GM18867 (cell line): Measurements from ENCODE around the gene TAF3.
"Not testable (repeated sequence)": the region's sequence is repeated elsewhere in the genome, so short reads cannot be mapped to it uniquely, and the experiment has no call there.

Experiments used
- ATAC-seq: cut with Tn5 transposase; IDR thresholded peaks from one replicate; pipeline ENCODE4 v1.9.1; 2021; ENCODE audit warnings: mild to moderate bottlenecking, moderate library complexity; ENCODE audit not compliant: unreplicated experiment

TAF3 gene, protein sequence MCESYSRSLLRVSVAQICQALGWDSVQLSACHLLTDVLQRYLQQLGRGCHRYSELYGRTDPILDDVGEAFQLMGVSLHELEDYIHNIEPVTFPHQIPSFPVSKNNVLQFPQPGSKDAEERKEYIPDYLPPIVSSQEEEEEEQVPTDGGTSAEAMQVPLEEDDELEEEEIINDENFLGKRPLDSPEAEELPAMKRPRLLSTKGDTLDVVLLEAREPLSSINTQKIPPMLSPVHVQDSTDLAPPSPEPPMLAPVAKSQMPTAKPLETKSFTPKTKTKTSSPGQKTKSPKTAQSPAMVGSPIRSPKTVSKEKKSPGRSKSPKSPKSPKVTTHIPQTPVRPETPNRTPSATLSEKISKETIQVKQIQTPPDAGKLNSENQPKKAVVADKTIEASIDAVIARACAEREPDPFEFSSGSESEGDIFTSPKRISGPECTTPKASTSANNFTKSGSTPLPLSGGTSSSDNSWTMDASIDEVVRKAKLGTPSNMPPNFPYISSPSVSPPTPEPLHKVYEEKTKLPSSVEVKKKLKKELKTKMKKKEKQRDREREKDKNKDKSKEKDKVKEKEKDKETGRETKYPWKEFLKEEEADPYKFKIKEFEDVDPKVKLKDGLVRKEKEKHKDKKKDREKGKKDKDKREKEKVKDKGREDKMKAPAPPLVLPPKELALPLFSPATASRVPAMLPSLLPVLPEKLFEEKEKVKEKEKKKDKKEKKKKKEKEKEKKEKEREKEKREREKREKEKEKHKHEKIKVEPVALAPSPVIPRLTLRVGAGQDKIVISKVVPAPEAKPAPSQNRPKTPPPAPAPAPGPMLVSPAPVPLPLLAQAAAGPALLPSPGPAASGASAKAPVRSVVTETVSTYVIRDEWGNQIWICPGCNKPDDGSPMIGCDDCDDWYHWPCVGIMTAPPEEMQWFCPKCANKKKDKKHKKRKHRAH

GRCh38 chr10:7818295-7819120, at the start of gene TAF3:
Gene TAF3, plus strand, starts transcription at chr10:7818505. Its CDS starts 205 bp downstream, at chr10:7818710.
- peak; percentile 86 for ATAC-seq

DNA sequence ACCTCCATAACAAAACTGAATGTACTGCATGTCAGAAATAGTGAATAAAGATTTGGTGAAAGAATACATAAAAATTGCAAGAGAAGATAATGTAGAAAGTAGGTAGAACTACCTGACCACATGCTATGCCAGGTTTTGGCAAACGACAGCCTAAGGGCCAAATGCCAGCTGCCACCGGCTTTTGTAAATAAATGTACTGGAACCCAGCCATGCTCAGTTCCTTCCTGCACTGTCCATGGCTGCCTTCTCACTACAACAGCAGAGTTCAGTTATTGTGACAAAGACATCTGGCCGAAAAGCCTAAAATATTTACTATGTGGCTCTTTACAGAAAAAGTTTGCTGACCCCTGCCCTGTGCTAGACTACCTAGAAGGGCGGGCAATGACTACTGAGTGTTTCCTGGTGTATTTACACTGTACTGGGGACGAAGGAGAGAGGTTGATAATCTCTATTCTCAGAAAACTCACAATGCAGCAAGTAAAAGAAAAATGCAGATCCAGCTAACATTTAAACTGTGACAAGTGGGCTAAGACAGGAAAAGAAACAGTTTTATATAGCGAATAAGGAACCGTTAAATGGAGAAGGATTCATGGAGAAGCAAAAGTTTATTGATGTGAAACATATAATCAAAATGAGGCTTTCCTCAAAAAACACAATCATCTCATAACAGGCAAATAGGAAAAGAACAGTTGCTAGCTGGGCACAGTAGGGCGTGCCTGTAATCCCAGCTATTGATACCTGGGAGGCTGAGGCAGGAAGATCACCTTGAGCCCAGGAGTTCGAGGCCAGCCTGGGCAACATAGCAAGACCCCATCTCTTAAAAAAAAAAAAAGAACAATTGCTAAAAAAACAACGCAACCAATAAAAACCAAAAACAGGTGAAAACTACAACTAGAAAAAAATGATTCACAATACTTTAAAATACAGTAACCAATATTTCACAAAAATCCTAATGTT, 44.2 kb upstream of the TAF3 start:
- no peak for ATAC-seq

- ATAC-seq = no peak
These were observed 41.5 kb upstream of the TAF3 start for GRCh38 chr10:7776777-7777176.

- not testable (repeated sequence) for ATAC-seq
These were observed 36.1 kb upstream of the TAF3 start for GRCh38 chr10:7782194-7782593.

DNA sequence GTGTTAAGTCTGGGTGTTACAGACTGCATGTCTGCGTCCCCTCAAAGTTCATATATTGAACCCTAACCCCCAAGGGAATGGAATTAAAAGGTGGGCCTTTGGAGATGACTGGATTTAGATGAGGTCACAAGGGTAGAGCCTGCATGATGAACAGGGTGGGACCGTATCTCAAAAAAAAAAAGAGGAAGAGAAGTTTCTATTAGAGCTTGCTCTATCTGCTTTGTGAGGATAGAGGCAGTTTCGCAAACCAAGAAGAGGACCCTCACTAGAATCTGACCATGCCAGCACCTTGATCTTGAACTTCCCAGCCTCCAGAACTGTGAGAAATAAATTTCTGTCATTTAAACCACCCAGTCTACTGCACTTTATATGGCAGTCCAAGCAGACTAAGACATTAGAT, 31.9 kb upstream of the TAF3 start:
- ATAC-seq = no peak

- ATAC-seq = peak; percentile 6
These were observed 31.0 kb upstream of the TAF3 start for GRCh38 chr10:7787150-7787856.

DNA sequence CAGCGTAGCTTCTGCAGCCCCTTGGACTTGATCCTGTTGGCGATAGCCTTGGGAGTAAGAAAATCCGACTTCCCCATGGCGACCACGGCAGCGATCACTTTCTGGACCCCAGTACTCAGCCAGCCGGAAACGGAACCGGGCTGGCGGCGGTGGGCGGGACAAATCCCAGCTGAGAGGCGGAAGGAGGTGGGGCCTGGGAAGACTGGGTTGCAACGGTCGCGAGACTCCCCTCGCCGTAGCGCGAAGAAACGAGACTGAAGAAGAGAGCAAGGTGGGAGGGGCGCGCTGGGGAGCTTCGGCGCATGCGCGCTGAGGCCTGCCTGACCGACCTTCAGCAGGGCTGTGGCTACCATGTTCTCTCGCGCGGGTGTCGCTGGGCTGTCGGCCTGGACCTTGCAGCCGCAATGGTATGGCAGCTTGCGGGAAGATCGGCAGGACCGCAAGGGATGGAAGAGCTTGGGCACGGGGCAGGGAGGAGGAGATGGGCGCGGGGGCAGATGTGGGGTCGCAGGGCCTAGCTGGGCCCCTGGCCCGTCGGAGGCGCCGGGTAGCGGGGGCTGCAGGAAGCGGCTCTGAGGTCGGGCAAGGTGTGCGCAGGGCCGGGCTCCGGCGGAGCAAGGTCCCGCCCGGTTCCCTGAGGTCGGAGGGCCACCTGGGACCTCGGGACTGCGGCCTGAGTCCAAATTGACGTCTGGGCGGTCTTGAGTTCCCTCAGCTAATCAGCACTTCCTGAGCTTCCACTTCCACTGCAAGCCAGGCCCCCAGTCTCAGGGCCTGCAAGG, 30.3 kb upstream of the TAF3 start, which contains the start of the genes ATP5F1C and KIN:
Gene ATP5F1C (plus strand): TSS at position 321 of the 782 bp plus-strand sequence. CDS start 31 bp downstream, at position 352.
Gene KIN (minus strand): TSS at position 137 of the 782 bp plus-strand sequence. CDS start 60 bp downstream, at position 77.
- ATAC-seq = peak; percentile 96

GRCh38 chr10:7788639-7789286, 29.5 kb upstream of the TAF3 start:
- peak; percentile 26 for ATAC-seq

DNA sequence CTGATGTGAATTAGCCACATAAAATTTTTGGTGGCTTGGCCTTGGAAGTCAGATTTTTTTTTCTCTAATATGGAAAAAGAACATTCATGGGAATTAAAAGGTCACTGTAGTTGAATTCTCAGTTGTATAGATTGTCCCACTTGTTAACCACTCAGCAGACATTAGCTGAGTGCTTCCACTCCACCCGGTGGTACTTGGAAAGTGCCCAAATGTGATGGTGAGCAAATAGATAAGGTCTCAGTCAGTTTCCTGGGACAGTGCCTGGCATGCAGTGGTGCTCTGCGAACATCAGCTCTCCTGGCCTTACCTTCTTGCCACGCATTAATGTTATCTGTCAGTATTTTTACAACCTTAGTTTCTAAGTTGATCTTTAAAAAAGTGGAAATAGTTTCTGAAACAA, 28.9 kb upstream of the TAF3 start:
- ATAC-seq = no peak

GRCh38 chr10:7792541-7792940, 25.8 kb upstream of the TAF3 start:
- no peak for ATAC-seq

- no peak for ATAC-seq
These were observed 23.9 kb upstream of the TAF3 start for GRCh38 chr10:7794251-7795026.

DNA sequence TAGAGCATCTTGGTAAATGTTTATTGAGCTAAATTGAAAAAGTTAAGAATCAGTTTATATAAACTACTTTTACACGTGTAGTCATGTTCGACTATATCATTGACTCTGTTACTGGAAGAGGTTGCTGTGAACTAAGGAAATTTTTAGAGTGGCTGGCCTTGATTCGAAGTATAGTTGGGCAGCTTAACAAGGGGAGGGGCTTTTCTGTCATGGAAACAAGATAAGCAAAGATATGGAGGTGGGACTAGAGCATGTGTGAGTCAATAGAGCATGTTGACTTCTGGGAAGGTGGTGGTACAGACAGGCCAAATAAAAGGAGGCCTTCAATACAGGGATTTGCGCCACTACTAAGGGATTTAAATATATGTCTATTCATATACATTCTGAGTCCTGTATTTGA, 22.7 kb upstream of the TAF3 start:
- ATAC-seq = no peak

- no peak for ATAC-seq
These were observed 20.7 kb upstream of the TAF3 start for GRCh38 chr10:7797582-7797981.

DNA sequence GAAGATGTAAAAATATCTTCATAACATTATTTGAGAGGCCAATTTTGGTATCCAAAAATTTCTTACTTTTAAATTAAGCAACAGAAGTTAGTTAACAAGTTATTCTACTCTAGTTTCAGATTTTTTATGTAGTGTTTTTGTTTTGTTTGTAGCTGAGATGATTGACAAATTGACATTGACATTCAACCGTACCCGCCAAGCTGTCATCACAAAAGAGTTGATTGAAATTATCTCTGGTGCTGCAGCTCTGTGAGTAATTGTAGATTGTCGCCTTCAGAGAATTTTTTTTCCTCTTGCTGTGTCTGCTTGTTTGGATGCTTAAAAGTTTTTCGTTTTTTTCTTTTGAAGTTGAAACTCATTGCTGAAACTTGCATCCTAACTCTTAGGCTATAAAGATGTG, 15.7 kb upstream of the TAF3 start:
- ATAC-seq = no peak

- no peak for ATAC-seq
These were observed 14.1 kb upstream of the TAF3 start for GRCh38 chr10:7804216-7804615.

DNA sequence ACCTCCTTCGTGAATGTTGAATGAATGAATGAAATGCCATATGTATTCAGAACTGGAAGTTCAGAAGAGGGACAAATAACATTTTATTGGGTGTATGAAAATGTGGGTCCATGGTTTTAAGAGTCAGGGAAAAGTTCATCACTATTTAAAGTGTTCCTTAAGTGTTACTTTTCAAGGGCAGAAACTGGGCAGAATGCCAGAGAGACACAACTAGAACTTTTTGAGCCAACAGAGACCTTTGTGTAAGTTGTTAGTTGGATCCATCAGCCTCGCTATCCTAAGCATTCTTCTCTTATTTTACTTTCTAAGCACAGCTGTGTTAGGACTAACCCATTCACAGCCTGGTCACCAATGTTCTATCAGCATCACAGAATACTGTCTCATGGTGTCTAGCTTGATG, 13.6 kb upstream of the TAF3 start:
- ATAC-seq = no peak
